Tibial nerve (tissue), 3 donors: ENCODE results near the gene MEF2C.

Experiments
- POLR2A ChIP-seq, 2 donors: fragments of 450-650 bp; IDR thresholded peaks; one replicate each; pipeline ENCODE4 v1.6.1; 2017; ENCODE audit warnings: antibody characterized with exemption in 2 of 2, mild to moderate bottlenecking in 2 of 2, moderate library complexity in 2 of 2
- TF ChIP-seq, protein P1 (sequence below), 5 experiments: fragments of 200-600 bp in 3 of 5; fragments of 450-650 bp in 2 of 5; sonication (generic) in 3 of 5; IDR thresholded peaks; one replicate each; pipeline ENCODE4 v1.5.1; 2016 to 2019; ENCODE audit warnings: antibody characterized with exemption in 5 of 5, mild to moderate bottlenecking in 3 of 5, moderate library complexity in 2 of 5

DNA sequence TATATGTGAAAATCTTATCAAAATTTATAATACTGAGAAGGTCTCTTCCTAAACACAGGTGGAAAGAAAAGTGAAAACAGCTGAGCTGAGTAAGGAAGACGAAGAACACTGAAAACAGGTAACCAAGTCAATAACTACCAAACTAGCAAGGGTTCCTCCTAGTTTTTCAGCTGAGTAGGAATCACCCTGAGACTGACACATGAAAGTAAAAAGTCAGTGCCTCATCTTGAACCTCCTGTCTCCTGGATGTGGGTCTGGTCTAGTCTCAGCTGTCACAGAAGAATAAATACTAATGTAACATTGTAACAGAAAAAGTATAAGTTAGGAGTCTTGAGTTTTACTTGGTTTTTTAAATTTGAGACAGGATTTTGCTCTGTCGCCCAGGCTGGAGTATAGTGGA is 121.0 kb downstream of the MEF2C start:
- TF ChIP-seq, protein P1, sequence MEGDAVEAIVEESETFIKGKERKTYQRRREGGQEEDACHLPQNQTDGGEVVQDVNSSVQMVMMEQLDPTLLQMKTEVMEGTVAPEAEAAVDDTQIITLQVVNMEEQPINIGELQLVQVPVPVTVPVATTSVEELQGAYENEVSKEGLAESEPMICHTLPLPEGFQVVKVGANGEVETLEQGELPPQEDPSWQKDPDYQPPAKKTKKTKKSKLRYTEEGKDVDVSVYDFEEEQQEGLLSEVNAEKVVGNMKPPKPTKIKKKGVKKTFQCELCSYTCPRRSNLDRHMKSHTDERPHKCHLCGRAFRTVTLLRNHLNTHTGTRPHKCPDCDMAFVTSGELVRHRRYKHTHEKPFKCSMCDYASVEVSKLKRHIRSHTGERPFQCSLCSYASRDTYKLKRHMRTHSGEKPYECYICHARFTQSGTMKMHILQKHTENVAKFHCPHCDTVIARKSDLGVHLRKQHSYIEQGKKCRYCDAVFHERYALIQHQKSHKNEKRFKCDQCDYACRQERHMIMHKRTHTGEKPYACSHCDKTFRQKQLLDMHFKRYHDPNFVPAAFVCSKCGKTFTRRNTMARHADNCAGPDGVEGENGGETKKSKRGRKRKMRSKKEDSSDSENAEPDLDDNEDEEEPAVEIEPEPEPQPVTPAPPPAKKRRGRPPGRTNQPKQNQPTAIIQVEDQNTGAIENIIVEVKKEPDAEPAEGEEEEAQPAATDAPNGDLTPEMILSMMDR (IDR thresholded peaks at IDR 0.05) = no peak
- TF ChIP-seq POLR2A (IDR thresholded peaks at IDR 0.05) = no peak
